Activated CD4-positive, CD25-positive, alpha-beta regulatory T cell treated with anti-CD3 and anti-CD28 coated beads, Interleukin-2, amount 50 U/mL, for 16 hours (primary cell): ENCODE data around the gene R3HDM2.
"Not testable (repeated sequence)": the region's sequence is repeated elsewhere in the genome, so short reads cannot be mapped to it uniquely, and the experiment has no call there.

Experiments
- DNase-seq: peaks from one replicate; pipeline ENCODE4 v3.0.0-alpha.2; 2020; ENCODE audit warnings: low read depth, low spot score

The R3HDM2 gene

DNA sequence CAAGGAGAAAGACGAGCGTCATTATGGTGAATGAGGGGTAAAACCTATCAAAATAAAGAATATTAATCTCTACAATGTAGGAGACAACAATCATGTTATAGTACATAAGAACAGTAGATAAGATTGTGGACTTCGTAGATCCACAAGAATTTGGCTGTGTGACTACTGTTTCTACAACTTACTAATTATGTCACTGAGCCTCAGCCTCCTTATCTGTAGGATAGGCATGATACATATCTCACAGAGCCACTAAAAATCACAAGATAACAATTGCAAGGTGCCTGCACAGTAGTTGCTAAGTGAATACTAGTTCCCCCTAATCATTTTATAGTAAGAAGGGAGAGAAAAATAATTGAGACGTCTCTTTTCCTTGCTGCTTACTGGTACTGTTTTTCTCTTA, 101.6 kb downstream of the R3HDM2 start:
- DNase-seq = no peak

GRCh38 chr12:57325395-57325794, 105.4 kb downstream of the R3HDM2 start:
- DNase-seq = no peak

DNA sequence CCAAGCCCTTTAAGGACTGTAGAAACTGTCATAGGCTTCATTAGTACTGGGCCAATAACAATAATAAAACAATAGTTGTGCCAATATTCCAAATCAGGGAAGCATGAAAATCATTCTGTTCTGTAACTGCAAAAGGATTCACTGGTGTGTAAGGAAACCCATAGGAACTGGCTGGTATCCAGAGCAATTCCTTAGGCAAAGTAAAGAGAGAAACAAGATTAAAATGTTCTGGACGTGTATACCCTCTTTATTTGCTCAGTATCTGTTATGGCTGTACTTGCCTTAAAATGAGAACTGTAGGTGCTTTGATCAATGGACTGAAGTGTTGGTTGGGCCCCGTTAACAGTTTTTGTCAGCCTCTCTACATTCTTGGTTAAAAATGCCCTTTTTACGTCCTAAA, 107.4 kb downstream of the R3HDM2 start:
- no peak for DNase-seq

DNA sequence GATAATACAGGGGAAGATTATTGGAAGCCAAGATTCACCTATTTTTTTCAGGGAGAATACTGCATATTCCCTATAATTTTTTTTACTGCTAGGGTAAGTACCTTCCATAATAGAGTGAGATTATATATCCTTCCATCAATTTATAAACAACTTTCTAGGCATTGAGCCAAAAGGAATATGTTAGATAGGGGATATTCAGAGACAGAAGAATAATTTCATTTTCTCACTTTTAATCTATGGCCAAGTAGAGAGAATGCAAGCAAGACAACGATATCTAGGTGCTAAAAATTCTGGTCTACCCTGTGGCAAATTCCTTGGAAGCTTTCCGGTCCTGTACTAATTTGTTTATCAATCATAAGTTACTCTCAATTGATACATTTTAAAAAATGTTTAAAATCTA, 110.2 kb downstream of the R3HDM2 start:
- DNase-seq = no peak

GRCh38 chr12:57319678-57320469, 111.0 kb downstream of the R3HDM2 start:
- DNase-seq = no peak

- DNase-seq = no peak
Measured at GRCh38 chr12:57315681-57316080, 115.2 kb downstream of the R3HDM2 start.

GRCh38 chr12:57312287-57312686, 118.6 kb downstream of the R3HDM2 start:
- DNase-seq = not testable (repeated sequence)

DNA sequence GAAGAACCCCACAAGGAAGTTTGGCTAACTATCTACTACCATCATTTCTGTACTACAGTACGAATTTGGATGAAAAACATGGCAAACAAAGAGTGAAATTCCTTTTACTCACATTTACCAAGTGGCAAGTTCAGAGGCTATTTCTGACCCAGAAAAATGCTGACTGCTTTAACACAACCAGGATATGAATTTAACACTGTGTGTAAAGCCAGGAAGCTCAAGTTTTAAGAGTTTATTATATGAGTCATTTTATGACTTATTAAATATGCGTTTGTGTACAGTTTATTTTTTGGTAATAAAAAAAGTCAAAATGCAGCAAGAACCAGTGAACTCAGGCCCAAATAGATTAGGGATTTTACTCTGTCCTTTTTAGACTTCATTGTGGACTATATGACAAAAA, 121.4 kb downstream of the R3HDM2 start:
- DNase-seq = no peak

- DNase-seq = no peak
Measured at GRCh38 chr12:57300961-57301584, 129.8 kb downstream of the R3HDM2 start.

DNA sequence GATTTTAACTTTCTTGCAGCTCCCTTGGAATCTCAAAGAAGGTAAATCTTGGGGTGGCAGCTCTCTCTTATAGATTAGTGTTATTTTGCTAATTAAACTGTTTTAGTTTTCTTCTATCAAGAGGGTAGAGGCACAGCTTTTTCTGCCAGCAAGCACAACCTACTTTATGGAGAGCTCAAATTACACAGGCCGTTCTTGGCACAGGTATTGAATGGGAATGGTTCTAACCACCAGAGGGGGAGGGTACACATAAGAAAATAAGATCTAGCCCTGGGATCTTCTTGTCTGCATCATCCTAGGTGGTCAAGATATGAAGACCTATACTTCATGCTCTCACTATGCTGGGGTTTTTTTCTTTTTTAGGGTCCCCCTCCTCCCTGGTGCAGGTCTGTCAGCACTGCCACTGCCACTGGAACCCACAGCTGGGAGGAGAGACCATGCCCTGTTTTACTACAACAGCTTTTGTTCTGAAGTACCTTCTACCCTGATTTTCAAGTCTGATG, 131.3 kb downstream of the R3HDM2 start:
- no peak for DNase-seq

- no peak for DNase-seq
Measured at GRCh38 chr12:57296291-57296690, 134.6 kb downstream of the R3HDM2 start.

DNA sequence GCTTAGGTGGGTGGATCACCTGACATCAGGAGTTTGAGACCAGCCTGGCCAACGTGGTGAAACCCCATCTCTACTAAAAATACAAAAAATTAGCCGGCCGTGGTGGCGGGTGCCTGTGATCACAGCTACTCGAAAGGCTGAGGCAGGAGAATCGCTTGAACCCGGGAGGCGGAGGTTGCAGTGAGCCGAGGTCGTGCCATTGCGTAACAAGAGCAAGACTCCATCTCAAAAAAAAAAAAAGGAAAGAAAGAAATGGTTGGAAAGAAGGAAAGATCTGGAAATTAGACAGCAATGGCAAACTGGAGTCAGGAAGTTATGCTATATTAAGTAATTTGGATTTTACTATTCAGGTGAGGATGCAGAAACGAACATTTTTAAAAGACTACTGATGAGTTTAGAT, 148.8 kb downstream of the R3HDM2 start:
- DNase-seq = not testable (repeated sequence)

- peak; percentile 27 for DNase-seq
Measured at GRCh38 chr12:57280211-57281062, 150.4 kb downstream of the R3HDM2 start.

DNA sequence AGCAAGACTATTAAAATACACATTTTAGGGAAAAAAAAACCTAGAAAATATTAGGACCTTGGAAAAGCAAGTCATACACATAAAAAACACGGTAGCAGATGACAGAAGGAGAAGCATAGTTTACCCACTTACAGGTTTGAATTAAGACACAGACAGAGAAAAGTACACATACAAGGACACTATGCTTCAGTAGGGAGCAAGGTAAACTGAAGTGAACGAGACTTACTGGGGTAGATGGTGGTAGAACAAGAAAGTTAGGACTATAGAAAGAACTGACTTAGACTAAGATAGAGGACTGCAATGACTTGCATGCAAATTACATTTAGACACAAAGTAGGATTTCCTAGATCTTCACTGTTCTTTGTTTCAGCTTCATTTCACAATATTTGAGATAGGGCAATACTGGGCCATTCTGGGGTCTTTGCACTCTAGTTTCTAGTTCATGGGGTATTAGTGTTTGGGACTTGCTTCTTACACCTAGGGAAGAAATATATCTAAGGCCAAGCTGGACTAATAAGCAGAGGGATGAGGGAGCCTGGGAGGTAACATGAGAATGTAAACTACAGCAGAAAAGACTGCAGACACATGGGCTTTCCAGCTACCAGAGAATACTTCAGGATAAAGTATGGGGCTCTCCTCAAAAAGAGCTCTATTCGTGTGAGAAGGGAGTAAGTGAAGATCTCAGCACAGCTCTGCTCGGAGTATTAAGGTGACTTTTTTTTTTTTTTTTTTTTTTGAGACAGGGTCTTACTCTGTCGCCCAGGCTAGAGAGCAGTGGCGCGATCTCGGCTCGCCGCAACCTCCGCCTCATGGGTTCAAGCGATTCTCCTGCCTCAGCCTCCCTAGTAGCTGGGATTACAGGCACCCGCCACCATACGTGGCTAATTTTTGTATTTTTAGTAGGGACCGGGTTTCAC, 152.1 kb downstream of the R3HDM2 start:
- no peak for DNase-seq

GRCh38 chr12:57276935-57277563, 153.8 kb downstream of the R3HDM2 start:
- no peak for DNase-seq

DNA sequence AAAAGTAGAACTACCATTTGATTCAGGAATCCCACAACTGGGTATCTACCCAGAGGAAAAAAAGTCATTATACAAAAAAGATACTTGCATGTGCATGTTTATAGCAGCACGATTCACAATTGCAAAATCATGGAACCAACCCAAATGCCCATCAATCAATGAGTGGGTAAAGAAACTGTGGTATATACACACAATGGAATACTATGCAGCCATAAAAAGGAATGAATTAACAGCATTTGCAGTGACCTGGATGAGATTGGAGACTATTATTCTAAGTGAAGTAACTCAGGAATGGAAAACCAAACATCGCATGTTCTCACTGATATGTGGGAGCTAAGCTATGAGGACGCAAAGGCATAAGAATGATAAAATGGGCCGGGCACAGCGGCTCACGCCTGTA, 154.6 kb downstream of the R3HDM2 start:
- DNase-seq = not testable (repeated sequence)

DNA sequence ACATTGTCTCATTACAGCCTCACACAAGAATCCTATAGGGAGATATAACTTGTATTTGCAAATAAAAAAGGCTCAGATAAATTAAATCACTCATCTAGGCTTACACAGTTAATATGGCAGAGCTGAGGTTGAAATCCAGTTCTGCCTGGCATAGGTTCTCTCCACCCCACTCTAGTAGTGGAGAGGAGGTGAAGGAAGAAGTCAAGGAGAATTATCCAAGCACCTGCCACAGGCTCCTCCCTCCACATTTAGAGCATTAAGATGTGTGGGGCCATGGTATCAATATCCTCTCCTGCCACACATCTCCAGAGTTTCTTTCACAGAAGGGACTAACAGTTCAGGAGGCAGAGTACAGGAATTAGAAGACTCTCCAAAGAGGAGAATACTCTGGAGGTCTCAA, 157.3 kb downstream of the R3HDM2 start:
- no peak for DNase-seq

DNA sequence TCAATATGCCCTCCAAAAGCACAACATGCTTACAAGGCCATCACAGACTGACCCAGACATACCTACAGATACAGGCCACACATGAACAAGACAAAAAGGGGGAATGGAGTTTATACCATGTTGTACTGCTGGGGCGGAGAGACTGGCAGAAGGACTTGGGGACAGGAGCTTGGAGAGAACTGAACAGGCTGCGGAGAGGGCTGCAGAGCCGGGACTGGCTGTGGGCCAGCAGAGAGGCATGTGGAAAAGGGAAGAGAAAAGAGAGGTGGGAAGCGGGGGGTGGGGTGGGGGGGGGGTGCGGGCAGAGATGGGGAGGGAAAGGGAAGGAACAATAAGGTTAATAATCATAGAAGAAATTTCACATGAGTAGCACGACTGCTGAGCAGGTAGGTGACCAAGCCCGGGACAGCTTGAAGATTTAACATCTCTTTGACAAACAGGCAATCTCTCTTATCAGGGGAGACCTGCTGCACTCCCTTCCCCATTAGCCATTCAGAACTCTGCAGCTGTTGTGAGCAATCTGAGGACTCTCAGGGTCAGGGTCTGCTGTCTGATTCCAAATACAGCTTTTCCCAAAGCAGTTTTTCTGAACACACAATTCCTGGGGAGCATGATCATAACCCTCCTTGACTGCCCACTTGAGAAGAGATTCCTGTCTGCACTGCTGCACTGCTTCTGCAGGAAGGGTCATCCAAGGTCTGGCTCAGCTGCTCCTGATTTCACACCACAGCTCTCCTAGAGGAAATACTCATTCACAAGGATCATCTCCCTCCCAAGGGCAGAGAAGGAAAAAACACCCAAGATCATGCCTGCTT, 158.3 kb downstream of the R3HDM2 start:
- DNase-seq = no peak

DNA sequence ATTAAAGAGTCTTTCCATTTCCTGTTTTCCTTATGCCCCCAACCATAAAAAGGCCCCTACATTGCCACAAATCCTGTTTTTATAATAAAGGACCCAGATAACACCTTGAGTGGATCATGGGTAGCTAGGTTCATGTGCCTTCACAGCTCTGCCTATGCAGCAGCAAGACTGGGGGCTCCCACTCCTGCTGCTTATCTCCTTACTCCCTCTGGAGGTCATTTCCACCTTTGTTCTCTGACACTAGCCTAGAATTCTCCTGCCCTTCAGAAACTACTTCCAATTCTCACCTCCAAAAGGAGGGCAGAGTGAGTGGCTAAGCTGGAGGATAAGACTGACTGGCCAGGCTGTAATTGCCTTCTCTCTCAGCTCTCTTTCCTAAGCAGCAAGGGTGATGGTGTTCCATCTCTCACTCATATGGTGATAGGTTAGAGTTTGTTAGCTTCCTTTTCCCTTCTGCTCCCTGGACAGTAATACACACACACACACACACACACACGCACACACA, 159.8 kb downstream of the R3HDM2 start:
- no peak for DNase-seq

DNA sequence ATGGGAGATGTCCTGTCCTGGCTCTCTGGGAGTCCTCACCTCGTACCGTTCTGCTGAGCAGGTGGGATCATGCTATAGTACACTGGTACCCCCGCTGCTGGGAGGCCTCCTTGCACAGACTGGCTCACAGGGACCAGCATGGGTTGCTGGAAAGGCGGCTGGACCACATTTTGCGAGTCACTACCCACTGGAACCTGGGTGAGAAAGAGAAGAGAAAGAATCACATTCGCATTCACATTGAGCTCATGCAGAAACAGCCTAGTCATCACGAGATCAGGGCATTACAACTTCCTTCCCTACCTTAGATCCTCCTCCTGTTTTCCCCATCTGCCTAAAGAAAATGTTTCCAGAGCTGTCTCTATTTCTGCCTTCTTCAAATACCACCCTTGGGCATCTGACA, 162.6 kb downstream of the R3HDM2 start:
- DNase-seq = no peak
